ENCODE data around the gene PDE6A. TPM values are rescaled to one million over a fixed set of nuclear protein-coding genes. Genes with fewer than 3 reads are reported as not detected.
"Not testable (repeated sequence)": the region's sequence is repeated elsewhere in the genome, so short reads cannot be mapped to it uniquely, and the experiment has no call there.

PDE6A gene
- total RNA-seq, 2 experiments from 2014 or later: not detected

- POLR2A ChIA-PET: no interaction called here
- CTCF ChIA-PET: interaction anchor here (0.7 to 3.3 kb wide), 4 partner anchors 10 to 124 kb away, joined by 3 to 11 read pairs (median 6); no protein-coding TSS in a partner anchor
Observed at GRCh38 chr5:149957855-149958254, 13.3 kb upstream of the PDE6A start.

- CTCF ChIA-PET: no interaction called here
- POLR2A ChIA-PET: no interaction called here
Observed at GRCh38 chr5:149956685-149957084, 12.1 kb upstream of the PDE6A start.

- CTCF ChIA-PET: interaction anchor here (1.1 kb wide), 1 partner anchor 120 kb away, joined by 4 read pairs; no protein-coding TSS in a partner anchor
- POLR2A ChIA-PET: no interaction called here
Observed at GRCh38 chr5:149954798-149955197, 10.2 kb upstream of the PDE6A start.

- ChIA-PET CTCF (no interaction called here), POLR2A (no interaction called here)
Observed at GRCh38 chr5:149953436-149954121, 9.0 kb upstream of the PDE6A start.

- ChIA-PET POLR2A (no interaction called here), CTCF (interaction anchor here (1.3 kb wide), 1 partner anchor 117 kb away, joined by 3 read pairs; no protein-coding TSS in a partner anchor)
Observed at GRCh38 chr5:149951138-149951749, 6.7 kb upstream of the PDE6A start.

- CTCF ChIA-PET: interaction anchor here (1.5 kb wide), 1 partner anchor 10 kb away, joined by 5 read pairs; no protein-coding TSS in a partner anchor
- POLR2A ChIA-PET: no interaction called here
Observed at GRCh38 chr5:149948993-149949392, 4.4 kb upstream of the PDE6A start.

- ChIA-PET CTCF (no interaction called here), POLR2A (no interaction called here)
Observed at GRCh38 chr5:149946118-149946517, 1.5 kb upstream of the PDE6A start.

- POLR2A ChIA-PET, CTCF ChIA-PET: not testable (repeated sequence)
Observed at GRCh38 chr5:149943177-149943949, 1.2 kb downstream of the PDE6A start.

GRCh38 chr5:149942741-149943169, 1.8 kb downstream of the PDE6A start:
- POLR2A ChIA-PET, CTCF ChIA-PET: not testable (repeated sequence)

- ChIA-PET POLR2A (no interaction called here), CTCF (no interaction called here)
Observed at GRCh38 chr5:149942199-149942598, 2.4 kb downstream of the PDE6A start.

GRCh38 chr5:149941795-149942194, 2.8 kb downstream of the PDE6A start:
- ChIA-PET CTCF (no interaction called here), POLR2A (no interaction called here)

GRCh38 chr5:149940941-149941644, 3.5 kb downstream of the PDE6A start:
- ChIA-PET POLR2A (no interaction called here), CTCF (no interaction called here)

- CTCF ChIA-PET: interaction anchor here (1.3 kb wide), 1 partner anchor 19 kb away, joined by 7 read pairs; no protein-coding TSS in a partner anchor
- POLR2A ChIA-PET: no interaction called here
Observed at GRCh38 chr5:149940077-149940574, 4.5 kb downstream of the PDE6A start.

GRCh38 chr5:149939546-149939945, 5.0 kb downstream of the PDE6A start:
- CTCF ChIA-PET: interaction anchor here (1.3 kb wide), 1 partner anchor 20 kb away, joined by 7 read pairs; no protein-coding TSS in a partner anchor
- POLR2A ChIA-PET: no interaction called here

- POLR2A ChIA-PET: no interaction called here
- CTCF ChIA-PET: interaction anchor here (1.3 kb wide), 1 partner anchor 20 kb away, joined by 7 read pairs; no protein-coding TSS in a partner anchor
Observed at GRCh38 chr5:149938791-149939358, 5.7 kb downstream of the PDE6A start.

GRCh38 chr5:149938279-149938678, 6.3 kb downstream of the PDE6A start:
- ChIA-PET CTCF (no interaction called here), POLR2A (no interaction called here)

GRCh38 chr5:149937610-149938009, 7.0 kb downstream of the PDE6A start:
- ChIA-PET CTCF (interaction anchor here (0.9 kb wide), 1 partner anchor 22 kb away, joined by 3 read pairs; no protein-coding TSS in a partner anchor), POLR2A (no interaction called here)

GRCh38 chr5:149936700-149937091, 7.9 kb downstream of the PDE6A start:
- ChIA-PET CTCF (interaction anchor here (0.9 kb wide), 1 partner anchor 23 kb away, joined by 3 read pairs; no protein-coding TSS in a partner anchor), POLR2A (no interaction called here)

- POLR2A ChIA-PET: no interaction called here
- CTCF ChIA-PET: interaction anchor here (0.6 kb wide), 1 partner anchor 21 kb away, joined by 3 read pairs; no protein-coding TSS in a partner anchor
Observed at GRCh38 chr5:149936044-149936699, 8.4 kb downstream of the PDE6A start.

All from activated CD8-positive, alpha-beta memory T cell treated with anti-CD3 and anti-CD28 coated beads for 36 hours (primary cell).